Natural killer cell treated with Interleukin-12 subunit alpha and Interleukin-12 subunit beta and Interleukin-15 and Interleukin-18, amount 100 ng/mL, for 72 hours (primary cell): ENCODE measurements around the gene AMBRA1. TPM values are rescaled to one million over a fixed set of nuclear protein-coding genes. Genes with fewer than 3 reads are reported as not detected.
A peak's percentile ranks its signal among the peaks of the same experiment; 100 is the strongest.
"Not testable (repeated sequence)": the region's sequence is repeated elsewhere in the genome, so short reads cannot be mapped to it uniquely, and the experiment has no call there.

Experiments
- ATAC-seq, 2 donors: fragments of 150-1000 bp; cut with Tn5 transposase in 1 of 2; sonication (Bioruptor Pico), chemical (Tn5 transposase) in 1 of 2; 2 replicates each; pipeline ENCODE4 v1.10.0; 2021
- DNase-seq: peaks from one replicate; pipeline ENCODE4 v3.0.0; 2022; ENCODE audit warnings: low spot score
- H3K27ac Mint-ChIP-seq, 2 donors: 1 replicate in 1 of 2; 2 replicates in 1 of 2; pipeline ENCODE4 v1.8.0; 2022; ENCODE audit warnings: mixed read lengths in 2 of 2, mild to moderate bottlenecking in 1 of 2, moderate library complexity in 1 of 2
- H3K27me3 Mint-ChIP-seq, 2 donors: 1 replicate in 1 of 2; 2 replicates in 1 of 2; pipeline ENCODE4 v1.8.0; 2022; ENCODE audit warnings: mixed read lengths in 2 of 2
- H3K36me3 Mint-ChIP-seq: one replicate; pipeline ENCODE4 v1.8.0; 2022; ENCODE audit warnings: mixed read lengths
- H3K4me1 Mint-ChIP-seq, 2 donors: 1 replicate in 1 of 2; 2 replicates in 1 of 2; pipeline ENCODE4 v1.8.0; 2022; ENCODE audit warnings: low read depth in 2 of 2, mixed read lengths in 2 of 2, mild to moderate bottlenecking in 1 of 2
- H3K4me3 Mint-ChIP-seq: one replicate; pipeline ENCODE4 v1.8.0; 2022; ENCODE audit warnings: mixed read lengths
- H3K9me3 Mint-ChIP-seq: 2 replicates; pipeline ENCODE4 v1.8.0; 2022; ENCODE audit warnings: mixed read lengths
- total RNA-seq, 2 donors: library from RNA; stranded (reverse); gene quantifications; one replicate each; pipeline ENCODE4 v1.2.3, GENCODE V29; 2022

AMBRA1 gene
- total RNA-seq, 2 donors from 2014 or later: 50.7 to 72.4 TPM

DNA sequence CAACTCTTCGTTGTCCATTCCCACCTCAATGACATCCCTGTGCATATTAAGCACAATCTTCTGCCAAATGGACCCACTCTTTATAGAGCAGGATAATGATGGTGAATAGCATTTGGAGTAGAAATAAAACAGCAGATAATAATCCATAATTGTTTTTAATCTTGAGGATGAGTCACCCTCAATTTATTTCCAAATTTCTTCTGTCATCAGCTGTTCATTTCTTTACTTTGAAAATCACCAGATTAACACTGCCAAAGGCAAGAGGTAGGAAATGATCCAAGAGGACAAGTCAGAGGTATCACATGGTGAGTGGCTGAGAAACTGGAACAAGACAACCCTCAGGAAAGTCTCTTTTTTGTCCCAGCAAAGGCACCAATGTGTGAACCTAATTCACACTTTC lies 7.3 kb upstream of the AMBRA1 start:
- H3K9me3 Mint-ChIP-seq: no peaks in the 10 kb centered on the region
- H3K27me3 Mint-ChIP-seq: no peaks in the 10 kb centered on the region
- no peak overlapping the region for H3K4me3 Mint-ChIP-seq
- H3K4me1 Mint-ChIP-seq: peaks cover 4 to 12% of the 10 kb centered on the region in 2 donors
- ATAC-seq (no peak), DNase-seq (no peak)
- H3K27ac Mint-ChIP-seq: no peak overlapping the region
- no peaks in the 10 kb centered on the region for H3K36me3 Mint-ChIP-seq

DNA sequence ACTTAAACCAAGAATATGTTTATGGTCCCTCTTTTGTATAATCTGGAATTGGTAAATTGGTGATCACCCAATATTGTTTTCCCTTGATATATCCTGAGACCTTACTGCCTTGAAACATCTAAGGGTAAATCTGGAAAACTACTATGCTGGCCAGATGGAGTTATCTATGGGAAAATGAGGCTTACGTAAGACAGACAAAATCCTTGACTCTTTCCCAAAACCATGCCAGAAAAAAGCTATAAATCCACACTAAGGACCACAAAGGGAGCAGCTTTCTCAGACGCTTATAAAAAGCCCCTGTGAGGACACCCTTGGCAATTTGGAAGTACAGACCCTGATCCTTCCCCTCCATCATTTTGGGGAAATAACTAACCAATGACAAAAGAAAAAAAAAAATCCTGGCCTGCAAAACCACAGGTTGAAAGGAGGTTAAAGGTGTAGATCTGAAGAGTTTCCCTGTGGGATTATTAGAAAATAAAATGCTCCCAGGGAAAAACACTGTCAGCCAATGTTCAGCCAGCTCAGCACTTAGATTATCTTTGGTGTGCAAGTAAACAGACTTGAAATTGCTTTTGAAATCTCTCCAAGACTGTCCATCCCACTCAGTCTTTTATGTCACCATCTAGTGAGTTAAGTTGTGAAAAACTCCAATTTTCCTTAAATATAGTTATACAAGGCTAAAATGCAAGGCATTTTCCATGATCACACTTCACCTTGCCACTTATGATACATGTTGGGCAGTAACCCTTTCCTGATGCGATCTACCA lies 6.6 kb upstream of the AMBRA1 start:
- no peak for ATAC-seq
- Mint-ChIP-seq H3K4me1 (peaks cover 4 to 12% of the 10 kb centered on the region in 2 donors), H3K27me3 (no peaks in the 10 kb centered on the region), H3K27ac (peak overlapping the region in 1 of 2 donors; percentile 50), H3K9me3 (no peaks in the 10 kb centered on the region), H3K4me3 (no peak overlapping the region), H3K36me3 (no peaks in the 10 kb centered on the region)
- no peak for DNase-seq

DNA sequence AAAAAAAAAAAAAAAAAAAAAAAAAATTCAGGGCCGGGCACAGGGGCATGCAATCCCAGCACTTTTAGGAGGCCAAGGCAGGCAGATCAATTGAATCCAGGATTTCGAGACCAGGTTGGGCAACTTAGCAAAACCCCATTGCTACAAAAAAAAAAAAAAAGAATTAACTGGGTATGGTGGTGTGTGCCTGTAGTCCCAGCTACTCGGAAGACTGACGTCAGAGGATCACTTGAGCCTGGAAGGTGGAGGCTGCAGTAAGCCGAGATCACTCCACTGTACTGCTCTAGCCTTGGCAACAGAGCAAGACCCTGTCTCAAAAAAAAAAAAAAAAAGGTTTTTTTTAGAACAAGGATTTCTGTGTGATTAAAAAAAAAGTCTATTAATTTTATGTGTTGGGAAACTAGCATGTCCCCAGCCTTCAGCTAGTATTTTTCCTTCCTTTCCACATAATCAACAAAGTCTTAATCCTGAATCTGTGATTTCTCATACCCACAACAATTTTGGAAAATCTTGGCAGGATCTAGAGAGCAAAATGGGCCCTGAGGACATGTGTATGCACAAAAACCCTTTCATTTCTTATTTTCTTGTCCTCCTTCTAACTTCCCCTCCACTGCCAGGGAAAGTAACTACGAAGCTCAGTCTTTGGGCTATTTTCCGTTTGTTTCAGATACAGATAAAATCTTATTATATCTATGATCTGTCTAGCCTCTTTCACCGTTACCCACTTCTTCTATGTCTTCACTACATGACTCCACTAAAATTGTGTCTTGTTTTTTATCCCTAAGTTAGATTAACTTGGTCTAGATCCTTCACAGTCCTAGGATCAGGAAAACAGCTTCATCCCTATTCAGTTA lies 5.7 kb upstream of the AMBRA1 start:
- no peaks in the 10 kb centered on the region for H3K27me3 Mint-ChIP-seq
- peak overlapping the region in 1 of 2 donors; percentile 50 for H3K27ac Mint-ChIP-seq
- ATAC-seq (no peak), DNase-seq (no peak)
- no peaks in the 10 kb centered on the region for H3K36me3 Mint-ChIP-seq
- no peaks in the 10 kb centered on the region for H3K9me3 Mint-ChIP-seq
- no peak overlapping the region for H3K4me3 Mint-ChIP-seq
- H3K4me1 Mint-ChIP-seq: peaks cover 5 to 12% of the 10 kb centered on the region in 2 donors

DNA sequence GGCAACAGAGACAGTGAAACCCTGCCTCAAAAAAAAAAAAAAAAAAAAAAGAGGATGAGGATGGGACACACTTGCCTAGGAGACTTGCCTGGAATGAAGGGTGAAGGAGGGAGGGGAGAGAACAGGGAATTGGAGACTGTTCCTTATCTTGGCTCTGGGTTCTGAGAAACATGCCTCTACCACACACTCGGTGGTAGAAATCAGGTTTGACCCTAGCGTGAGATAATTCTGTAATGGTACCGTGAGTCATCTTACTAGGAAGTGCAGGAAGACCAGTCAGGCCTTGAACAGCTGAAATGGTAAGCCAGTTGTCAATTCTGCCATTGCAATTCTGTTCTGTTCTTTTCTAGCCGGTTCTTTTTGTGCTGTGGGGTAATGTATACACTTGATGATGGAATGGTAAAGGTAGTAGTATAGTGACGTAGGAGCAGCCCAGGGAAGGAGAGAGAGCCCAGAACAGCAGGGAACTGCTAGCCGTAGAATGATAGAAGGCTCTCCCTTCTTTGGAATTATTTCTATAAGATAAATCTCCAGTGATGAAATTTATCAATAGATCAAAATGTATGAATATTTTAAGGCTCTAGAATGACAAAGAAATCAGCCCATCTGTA lies 3.9 kb upstream of the AMBRA1 start:
- ATAC-seq (peak in 1 of 2 donors; percentile 66), DNase-seq (no peak)
- Mint-ChIP-seq H3K4me3 (peak overlapping the region; percentile 59), H3K27me3 (no peaks in the 10 kb centered on the region), H3K9me3 (no peaks in the 10 kb centered on the region), H3K27ac (peak overlapping the region; percentile 7 to 73), H3K4me1 (peaks cover 20 to 29% of the 10 kb centered on the region in 2 donors), H3K36me3 (no peaks in the 10 kb centered on the region)

DNA sequence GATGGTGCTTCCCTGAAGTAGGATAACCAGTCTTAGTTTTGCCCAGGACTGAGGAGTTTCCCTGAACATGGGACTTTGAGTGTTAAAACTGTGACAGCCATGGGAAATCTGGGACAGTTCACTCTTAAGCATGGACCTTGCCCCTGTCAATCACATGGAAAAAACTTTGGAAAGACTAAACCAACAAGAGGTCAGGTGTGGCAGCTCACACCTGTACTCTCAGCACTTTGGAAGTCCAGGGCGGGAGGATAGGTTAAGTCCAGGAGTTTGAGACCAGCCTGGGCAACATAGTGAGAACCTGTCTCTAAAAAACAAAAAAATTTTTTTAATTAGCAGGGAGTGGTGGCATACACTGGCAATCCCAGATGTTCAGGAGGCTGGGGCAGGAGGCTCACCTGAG lies 3.3 kb upstream of the AMBRA1 start:
- H3K4me1 Mint-ChIP-seq: peaks cover 25 to 34% of the 10 kb centered on the region in 2 donors
- DNase-seq (no peak), ATAC-seq (no peak)
- peak overlapping the region; percentile 7 to 73 for H3K27ac Mint-ChIP-seq
- H3K27me3 Mint-ChIP-seq: no peaks in the 10 kb centered on the region
- no peaks in the 10 kb centered on the region for H3K36me3 Mint-ChIP-seq
- H3K4me3 Mint-ChIP-seq: peak overlapping the region; percentile 45
- no peaks in the 10 kb centered on the region for H3K9me3 Mint-ChIP-seq

DNA sequence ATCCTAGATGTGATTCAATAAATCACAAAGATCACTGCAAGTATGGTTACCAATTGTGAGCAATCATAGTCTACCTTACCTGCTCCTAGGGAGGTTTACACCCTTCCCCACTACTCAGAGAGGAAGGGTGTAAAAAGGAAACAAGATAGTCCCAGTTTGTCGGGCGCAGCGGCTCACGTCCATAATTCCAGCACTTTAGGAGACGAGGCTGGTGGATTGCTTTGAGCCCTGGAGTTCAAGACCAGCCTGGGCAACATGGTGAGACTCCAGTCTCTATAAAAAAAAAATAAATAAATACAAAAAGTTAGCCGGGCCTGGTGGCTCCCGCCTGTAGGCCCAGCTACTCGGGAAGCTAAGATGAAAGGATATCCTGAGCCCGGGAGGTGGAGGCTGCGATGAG lies 962 bp upstream of the AMBRA1 start:
- peaks cover 31 to 46% of the 10 kb centered on the region in 2 donors for H3K4me1 Mint-ChIP-seq

DNA sequence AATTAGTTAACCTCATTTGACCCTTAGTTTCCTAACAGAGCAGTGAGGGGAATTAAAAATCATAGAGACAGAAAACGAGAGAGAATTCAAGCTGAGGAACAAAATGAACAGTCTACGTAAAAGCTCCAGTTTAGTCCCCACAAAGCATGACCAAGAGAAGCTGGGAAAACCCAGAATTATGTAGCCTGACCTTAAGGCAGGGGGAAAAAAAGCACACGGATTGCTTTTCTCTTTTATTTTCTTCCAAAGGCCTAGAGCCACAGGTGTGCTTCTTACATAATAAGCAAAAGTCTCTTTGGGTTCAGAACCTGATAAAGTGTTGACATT lies 514 bp upstream of the AMBRA1 start:
- H3K4me1 Mint-ChIP-seq: peaks cover 32 to 46% of the 10 kb centered on the region in 2 donors
- DNase-seq (no peak), ATAC-seq (no peak)
- no peaks in the 10 kb centered on the region for H3K27me3 Mint-ChIP-seq
- H3K4me3 Mint-ChIP-seq: peak overlapping the region; percentile 99
- H3K36me3 Mint-ChIP-seq: no peaks in the 10 kb centered on the region
- H3K27ac Mint-ChIP-seq: peak overlapping the region; percentile 94 to 97
- no peaks in the 10 kb centered on the region for H3K9me3 Mint-ChIP-seq

More for the DNA sequence above, 962 bp upstream of the AMBRA1 start:
- peak overlapping the region; percentile 94 to 97 for H3K27ac Mint-ChIP-seq
- no peaks in the 10 kb centered on the region for H3K27me3 Mint-ChIP-seq
- no peak for ATAC-seq
- H3K36me3 Mint-ChIP-seq: no peaks in the 10 kb centered on the region
- H3K9me3 Mint-ChIP-seq: no peaks in the 10 kb centered on the region
- DNase-seq: no peak
- peak overlapping the region; percentile 99 for H3K4me3 Mint-ChIP-seq

DNA sequence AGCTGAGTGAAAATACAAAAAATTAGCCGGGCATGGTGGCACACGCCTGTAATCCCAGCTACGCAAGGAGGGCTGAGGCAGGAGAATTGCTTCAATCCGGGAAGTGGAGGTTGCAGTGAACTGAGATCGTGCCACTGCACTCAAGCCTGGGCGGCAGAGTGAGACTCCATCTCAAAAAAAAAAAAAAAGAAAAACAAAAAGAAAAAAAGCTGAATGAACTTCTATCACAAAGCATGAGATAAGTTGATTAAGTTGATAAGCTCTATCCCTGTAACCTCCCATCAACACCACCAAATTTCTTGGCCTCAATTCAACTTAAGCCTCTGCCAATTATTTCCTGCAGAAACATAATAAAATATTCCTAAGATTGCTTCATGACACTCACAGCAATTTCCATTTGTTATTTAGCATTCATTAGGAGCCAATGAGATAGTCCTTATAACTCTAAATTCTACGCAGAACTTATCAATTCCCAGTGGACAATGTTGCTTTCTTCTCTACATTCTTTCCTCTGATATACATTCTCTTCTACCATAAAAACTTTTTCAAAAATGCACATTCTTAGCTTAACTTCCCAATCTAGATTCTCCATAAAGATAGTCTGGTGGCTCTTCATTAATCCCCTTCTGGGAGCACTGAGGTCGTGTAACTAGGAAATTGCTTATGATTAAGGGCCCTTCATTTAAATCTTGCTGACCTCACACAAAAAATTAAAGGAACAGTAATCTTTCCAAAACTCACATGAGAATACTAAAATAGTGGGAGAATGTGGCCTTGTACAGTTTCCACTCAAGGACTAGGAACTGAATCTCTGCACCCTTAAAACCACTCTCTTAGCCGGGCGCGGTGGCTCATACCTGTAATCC lies 2.9 kb downstream of the AMBRA1 start:
- Mint-ChIP-seq H3K4me1 (peaks cover 41 to 48% of the 10 kb centered on the region in 2 donors), H3K27me3 (no peaks in the 10 kb centered on the region), H3K9me3 (no peaks in the 10 kb centered on the region), H3K4me3 (peak overlapping the region; percentile 3), H3K36me3 (no peaks in the 10 kb centered on the region), H3K27ac (no peak overlapping the region)
- ATAC-seq: no peak
- no peak for DNase-seq

DNA sequence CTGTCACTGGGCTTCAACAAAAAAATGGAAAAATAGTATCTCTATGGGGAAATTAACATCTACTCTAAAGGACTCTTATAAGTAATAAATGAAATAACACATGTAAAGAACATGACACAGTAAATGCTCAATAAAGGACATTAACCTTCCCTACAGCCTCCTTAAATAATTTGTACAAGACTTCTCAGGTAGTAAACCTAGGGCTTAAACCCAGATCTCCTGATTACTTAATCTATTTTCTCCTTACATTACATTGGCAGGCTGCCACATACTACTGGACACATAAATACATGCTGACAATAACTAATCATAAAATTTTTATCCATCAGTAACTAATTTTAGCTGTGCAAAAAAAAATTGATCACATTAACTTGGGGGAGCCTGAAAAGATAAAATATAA lies 4.9 kb downstream of the AMBRA1 start:
- H3K9me3 Mint-ChIP-seq: no peaks in the 10 kb centered on the region
- no peak overlapping the region for H3K27ac Mint-ChIP-seq
- no peaks in the 10 kb centered on the region for H3K36me3 Mint-ChIP-seq
- peaks cover 35 to 42% of the 10 kb centered on the region in 2 donors for H3K4me1 Mint-ChIP-seq
- no peak overlapping the region for H3K4me3 Mint-ChIP-seq
- DNase-seq (no peak), ATAC-seq (no peak)
- H3K27me3 Mint-ChIP-seq: no peaks in the 10 kb centered on the region

DNA sequence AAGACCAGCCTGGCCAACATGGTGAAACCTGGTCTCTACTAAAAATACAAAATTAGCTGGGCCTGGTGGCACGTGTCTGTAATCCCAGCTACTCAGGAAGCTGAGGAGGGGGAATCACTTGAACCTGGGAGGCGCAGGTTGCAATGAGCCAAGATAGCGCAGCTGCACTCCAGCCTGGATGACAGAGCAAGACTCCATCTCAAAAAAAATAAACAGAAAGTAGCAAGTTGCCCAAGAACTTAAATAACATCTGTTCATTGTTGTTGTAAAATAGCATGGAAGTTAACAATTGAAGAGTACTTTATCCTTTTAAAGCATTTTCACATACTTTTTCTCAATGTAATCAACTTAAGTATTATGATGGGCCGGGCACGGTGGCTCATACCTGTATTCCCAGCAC lies 5.7 kb downstream of the AMBRA1 start:
- no peaks in the 10 kb centered on the region for H3K27me3 Mint-ChIP-seq

DNA sequence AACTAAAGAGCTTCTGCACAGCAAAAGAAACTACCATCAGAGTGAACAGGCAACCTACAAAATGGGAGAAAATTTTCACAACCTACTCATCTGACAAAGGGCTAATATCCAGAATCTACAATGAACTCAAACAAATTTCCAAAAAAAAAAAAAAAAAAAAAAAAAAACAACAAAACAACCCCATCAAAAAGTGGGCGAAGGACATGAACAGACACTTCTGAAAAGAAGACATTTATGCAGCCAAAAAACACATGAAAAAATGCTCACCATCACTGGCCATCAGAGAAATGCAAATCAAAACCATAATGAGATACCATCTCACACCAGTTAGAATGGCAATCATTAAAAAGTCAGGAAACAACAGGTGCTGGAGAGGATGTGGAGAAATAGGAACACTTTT lies 10.3 kb downstream of the AMBRA1 start:
- not testable (repeated sequence) for H3K9me3 Mint-ChIP-seq, H3K27ac Mint-ChIP-seq, H3K36me3 Mint-ChIP-seq, H3K27me3 Mint-ChIP-seq, DNase-seq, H3K4me3 Mint-ChIP-seq, ATAC-seq
- H3K4me1 Mint-ChIP-seq: peaks cover 29 to 32% of the 10 kb centered on the region in 2 donors

More for the DNA sequence above, 5.7 kb downstream of the AMBRA1 start:
- H3K9me3 Mint-ChIP-seq: no peaks in the 10 kb centered on the region
- no peak overlapping the region for H3K27ac Mint-ChIP-seq
- DNase-seq (no peak), ATAC-seq (no peak)
- no peak overlapping the region for H3K4me3 Mint-ChIP-seq
- no peaks in the 10 kb centered on the region for H3K36me3 Mint-ChIP-seq
- H3K4me1 Mint-ChIP-seq: peaks cover 31 to 35% of the 10 kb centered on the region in 2 donors

DNA sequence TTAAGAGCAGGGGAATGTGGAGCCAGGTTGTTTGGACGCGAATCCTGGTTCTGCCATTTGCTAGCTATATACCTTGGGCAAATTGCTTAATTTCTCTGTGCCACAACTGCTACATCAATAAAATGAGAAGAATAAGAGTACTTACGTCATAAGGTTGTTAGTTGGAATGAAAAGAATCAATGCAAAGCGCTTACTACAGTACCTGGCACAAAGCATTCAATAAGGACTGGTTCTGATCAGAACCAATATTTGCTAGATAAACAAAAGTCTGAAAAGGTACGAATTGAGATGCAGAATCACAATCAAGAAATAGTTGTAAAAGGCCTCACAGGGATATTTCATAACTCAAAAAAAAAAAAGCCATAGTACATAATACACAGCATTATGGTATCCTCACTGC lies 11.2 kb downstream of the AMBRA1 start:
- Mint-ChIP-seq H3K27ac (no peak overlapping the region), H3K9me3 (no peaks in the 10 kb centered on the region)
- ATAC-seq: no peak

DNA sequence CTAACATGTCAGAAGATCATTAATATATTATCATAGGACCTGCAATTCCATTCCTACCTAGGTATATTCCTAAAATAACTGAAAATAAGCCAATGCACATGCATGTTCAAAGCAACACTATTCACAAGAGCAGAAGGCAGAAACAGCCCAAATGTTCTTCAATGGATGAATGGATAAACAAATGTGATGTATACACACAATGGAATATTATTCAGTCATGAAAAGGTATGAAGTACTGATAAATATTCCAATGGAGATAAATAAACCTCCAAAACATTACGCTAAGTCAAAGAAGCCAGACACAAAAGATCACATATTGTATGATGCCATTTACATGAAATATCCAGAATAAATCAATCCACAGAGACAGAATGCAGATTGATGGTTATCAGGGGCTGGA lies 16.8 kb downstream of the AMBRA1 start:
- H3K36me3 Mint-ChIP-seq: no peaks in the 10 kb centered on the region
- no peak for ATAC-seq
- DNase-seq: no peak
- no peaks in the 10 kb centered on the region for H3K27me3 Mint-ChIP-seq
- no peak overlapping the region for H3K4me3 Mint-ChIP-seq
- no peak overlapping the region for H3K27ac Mint-ChIP-seq
- no peaks in the 10 kb centered on the region for H3K9me3 Mint-ChIP-seq
- peaks cover 42 to 46% of the 10 kb centered on the region in 2 donors for H3K4me1 Mint-ChIP-seq

More for the DNA sequence above, 11.2 kb downstream of the AMBRA1 start:
- H3K27me3 Mint-ChIP-seq: no peaks in the 10 kb centered on the region
- DNase-seq: no peak
- H3K36me3 Mint-ChIP-seq: no peaks in the 10 kb centered on the region
- no peak overlapping the region for H3K4me3 Mint-ChIP-seq
- peaks cover 22 to 27% of the 10 kb centered on the region in 2 donors for H3K4me1 Mint-ChIP-seq
